MCF 10A (cell line): ENCODE data around the gene HNRNPUL1. TPM values are rescaled to one million over a fixed set of nuclear protein-coding genes. Genes with fewer than 3 reads are reported as not detected.

ENCODE experiments used
- BruUV-seq: library from RNA; stranded (reverse); fragments of 400-500 nt; replicated peaks from 2 replicates; lab custom pipeline; 2021; lab: Mats Ljungman, UMichigan
- CTCF ChIA-PET: fragments of 300-600 bp; sonication (Branson Sonifier 250); formaldehyde crosslinking; extraction: SDS; loops from one replicate; lab custom pipeline; 2021; ENCODE audit warnings: antibody characterized with exemption, inconsistent platforms; lab: Yijun Ruan, JAX
- POLR2A ChIA-PET: fragments of 300-600, 350-650 bp; sonication (Branson Sonifier 250); formaldehyde crosslinking; extraction: SDS; loops from one replicate; lab custom pipeline; 2020; ENCODE audit warnings: antibody characterized with exemption, inconsistent platforms; lab: Yijun Ruan, JAX
- DNase-seq: peaks from one replicate; pipeline ENCODE4 v3.0.0-alpha.2; 2018; ENCODE audit not compliant: unreplicated experiment
- H3K27ac Mint-ChIP-seq: one replicate; pipeline ENCODE4 v1.8.0; 2022; ENCODE audit warnings: mild to moderate bottlenecking, low read depth, mixed read lengths; ENCODE audit not compliant: unreplicated experiment
- H3K27me3 Mint-ChIP-seq: one replicate; pipeline ENCODE4 v1.8.0; 2022; ENCODE audit warnings: mixed read lengths; ENCODE audit not compliant: insufficient read depth, unreplicated experiment
- H3K36me3 Mint-ChIP-seq: one replicate; pipeline ENCODE4 v1.8.0; 2022; ENCODE audit warnings: mild to moderate bottlenecking, moderate library complexity, mixed read lengths; ENCODE audit not compliant: insufficient read depth, unreplicated experiment
- H3K4me1 Mint-ChIP-seq: one replicate; pipeline ENCODE4 v1.8.0; 2022; ENCODE audit warnings: mixed read lengths; ENCODE audit not compliant: insufficient read depth, unreplicated experiment
- H3K4me3 Mint-ChIP-seq: one replicate; pipeline ENCODE4 v1.8.0; 2022; ENCODE audit warnings: mild to moderate bottlenecking, moderate library complexity, mixed read lengths; ENCODE audit not compliant: unreplicated experiment
- H3K9me3 Mint-ChIP-seq: one replicate; pipeline ENCODE4 v1.8.0; 2022; ENCODE audit warnings: mixed read lengths; ENCODE audit not compliant: unreplicated experiment
- CTCF ChIP-seq: fragments of 200-600 bp; IDR thresholded peaks from one replicate; pipeline ENCODE4 v1.8.0; 2022; ENCODE audit warnings: antibody characterized with exemption, mild to moderate bottlenecking; ENCODE audit not compliant: unreplicated experiment
- intact Hi-C: fragments of 100-400 bp; cut with micrococcal nuclease; formaldehyde crosslinking; loops from 2 replicates; pipeline ENCODE4 v1.14.1; 2022
- total RNA-seq: library from RNA; stranded (reverse); gene quantifications from 2 replicates; pipeline ENCODE4 v1.2.3, GENCODE V29; 2022

The HNRNPUL1 gene
- total RNA-seq, 1 experiment from 2014 or later: 204 TPM

- Mint-ChIP-seq H3K4me1 (peaks cover 14% of the 10 kb centered on the region), H3K36me3 (peaks cover 92% of the 10 kb centered on the region), H3K4me3 (no peak overlapping the region), H3K9me3 (no peaks in the 10 kb centered on the region), H3K27ac (no peak overlapping the region), H3K27me3 (no peaks in the 10 kb centered on the region)
- intact Hi-C loops: loop anchor here (5.0 kb wide), 1 partner anchor 164 kb away; no protein-coding TSS in a partner anchor
- BruUV-seq: no TSS peak
- TF ChIP-seq CTCF: no peak
- POLR2A ChIA-PET: no interaction called here
- DNase-seq: no peak
- CTCF ChIA-PET: interaction anchor here (0.6 to 3.2 kb wide), 4 partner anchors 13 to 127 kb away, joined by 3 to 18 read pairs (median 5); partner anchors contain the start of gene HNRNPUL1
Observed at GRCh38 chr19:41305927-41306793, 42.0 kb downstream of the HNRNPUL1 start.

- TSS peak; percentile 34 for BruUV-seq
- CTCF ChIA-PET: interaction anchor here (0.7 to 3.2 kb wide), 13 partner anchors 8 to 546 kb away, joined by 3 to 30 read pairs (median 9); partner anchors contain the start of gene HNRNPUL1
- H3K36me3 Mint-ChIP-seq: peaks cover 86% of the 10 kb centered on the region
- peaks cover 22% of the 10 kb centered on the region for H3K4me1 Mint-ChIP-seq
- intact Hi-C loops: loop anchor here (5.0 kb wide), 1 partner anchor 165 kb away; no protein-coding TSS in a partner anchor
- H3K4me3 Mint-ChIP-seq: no peak overlapping the region
- H3K27ac Mint-ChIP-seq: no peak overlapping the region
- no peaks in the 10 kb centered on the region for H3K9me3 Mint-ChIP-seq
- no peak for DNase-seq
- POLR2A ChIA-PET: interaction anchor here (0.6 to 4.2 kb wide), 4 partner anchors 20 to 160 kb away, joined by 3 to 54 read pairs (median 8); partner anchors contain the start of gene HNRNPUL1
- H3K27me3 Mint-ChIP-seq: no peaks in the 10 kb centered on the region
- TF ChIP-seq CTCF: no peak
Observed at GRCh38 chr19:41307090-41307875, 43.1 kb downstream of the HNRNPUL1 start.

GRCh38 chr19:41307954-41308449 is 43.8 kb downstream of the HNRNPUL1 start:
- no peak for DNase-seq
- TF ChIP-seq CTCF: no peak
- no TSS peak for BruUV-seq
- CTCF ChIA-PET: interaction anchor here (0.5 to 3.2 kb wide), 21 partner anchors 8 to 545 kb away, joined by 3 to 30 read pairs (median 5); partner anchors contain the start of genes B9D2 and HNRNPUL1
- intact Hi-C loops: loop anchor here (1.0 to 5.0 kb wide), 3 partner anchors 45 to 166 kb away; no protein-coding TSS in a partner anchor
- Mint-ChIP-seq H3K9me3 (no peaks in the 10 kb centered on the region), H3K27ac (peak overlapping the region; percentile 96), H3K4me3 (peak overlapping the region; percentile 87), H3K27me3 (no peaks in the 10 kb centered on the region), H3K36me3 (peaks cover 83% of the 10 kb centered on the region), H3K4me1 (peaks cover 22% of the 10 kb centered on the region)
- POLR2A ChIA-PET: interaction anchor here (0.7 to 4.2 kb wide), 11 partner anchors 15 to 506 kb away, joined by 3 to 54 read pairs (median 4); partner anchors contain the start of gene HNRNPUL1
